Endothelial cell of umbilical vein (primary cell): ENCODE data around the gene SCAANT1. TPM values are rescaled to one million over a fixed set of nuclear protein-coding genes. Genes with fewer than 3 reads are reported as not detected.
A peak's percentile ranks its signal among the peaks of the same experiment; 100 is the strongest.

Experiments used
- BruUV-seq: library from RNA; stranded (reverse); fragments of 400-500 nt; replicated peaks from 2 replicates; lab custom pipeline; 2021; lab: Mats Ljungman, UMichigan
- CTCF ChIA-PET: fragments of 300-600, 350-600 bp; sonication (Branson Sonifier 250); formaldehyde crosslinking; loops from one replicate; lab custom pipeline; 2021; ENCODE audit warnings: antibody characterized with exemption, inconsistent platforms; lab: Charles Lee
- POLR2A ChIA-PET: fragments of 300-600, 350-600 bp; sonication (Branson Sonifier 250); formaldehyde crosslinking; loops from one replicate; lab custom pipeline; 2021; ENCODE audit warnings: antibody characterized with exemption, inconsistent platforms; lab: Charles Lee
- DNase-seq: peaks from one replicate; pipeline ENCODE4 v3.0.0-alpha.2; 2011; ENCODE audit warnings: low read depth, low spot score
- FAIRE-seq: peaks from 2 replicates; lab custom pipeline; 2011; peaks lifted over from hg19 to GRCh38; lab: Jason Lieb, UNC
- H2AFZ ChIP-seq: 2 replicates; pipeline ENCODE4 v1.6.0; 2012; ENCODE audit warnings: low read depth, low read length, control low read depth, inconsistent platforms
- H3K27ac ChIP-seq: 2 replicates; pipeline ENCODE4 v1.5.1; 2011; ENCODE audit warnings: low read depth, mild to moderate bottlenecking, control low read depth, low read length, moderate library complexity; ENCODE audit not compliant: insufficient read depth
- H3K27me3 ChIP-seq, 2 experiments: 2 replicates each; pipeline versions ENCODE4 v1.6.0 to v1.6.1; 2011; ENCODE audit warnings: low read length in 2 of 2, mixed read lengths in 1 of 2; ENCODE audit not compliant: control insufficient read depth in 2 of 2, insufficient read depth in 2 of 2
- H3K36me3 ChIP-seq, 2 experiments: 2 replicates in 1 of 2; 3 replicates in 1 of 2; pipeline ENCODE4 v1.5.1; 2011; ENCODE audit warnings: low read length in 2 of 2, mild to moderate bottlenecking in 1 of 2, moderate library complexity in 1 of 2; ENCODE audit not compliant: control insufficient read depth in 2 of 2, insufficient read depth in 2 of 2; ENCODE audit errors: extremely low read depth in 1 of 2
- H3K4me1 ChIP-seq: 3 replicates; pipeline ENCODE4 v1.5.1; 2011; ENCODE audit warnings: mild to moderate bottlenecking, low read length; ENCODE audit not compliant: control insufficient read depth, insufficient read depth; ENCODE audit errors: extremely low read depth
- H3K4me2 ChIP-seq: 2 replicates; pipeline ENCODE4 v1.6.1; 2011; ENCODE audit warnings: low read length, control low read depth, mixed read lengths; ENCODE audit not compliant: insufficient read depth
- H3K4me3 ChIP-seq, 3 experiments: fragments of 200-600 bp in 1 of 3; sonication (generic), shearing (Covaris generic) in 1 of 3; replicated peaks in 1 of 3; 2 replicates each; pipeline ENCODE4 v1.5.1; 2011 to 2016; ENCODE audit warnings: control low read depth in 3 of 3, low read length in 3 of 3, mild to moderate bottlenecking in 2 of 3, inconsistent platforms in 1 of 3, low read depth in 1 of 3, moderate library complexity in 1 of 3; ENCODE audit not compliant: insufficient read depth in 1 of 3
- H3K79me2 ChIP-seq: 2 replicates; pipeline ENCODE4 v1.6.0; 2012; ENCODE audit warnings: low read length, inconsistent platforms; ENCODE audit not compliant: control insufficient read depth, insufficient read depth
- H3K9ac ChIP-seq: replicated peaks from 2 replicates; pipeline ENCODE3; 2011; ENCODE audit warnings: low read length, control low read depth; ENCODE audit not compliant: insufficient read depth; ENCODE audit errors: extremely low read depth
- H3K9me1 ChIP-seq: replicated peaks from 3 replicates; pipeline ENCODE4 v1.6.0; 2011; ENCODE audit warnings: mild to moderate bottlenecking, low read length; ENCODE audit not compliant: control insufficient read depth, insufficient read depth; ENCODE audit errors: extremely low read depth
- H3K9me3 ChIP-seq: replicated peaks from 2 replicates; pipeline ENCODE4 v1.5.1; 2012; ENCODE audit warnings: low read length, inconsistent platforms; ENCODE audit not compliant: control insufficient read depth, insufficient read depth
- H4K20me1 ChIP-seq: replicated peaks from 2 replicates; pipeline ENCODE3; 2011; ENCODE audit warnings: mild to moderate bottlenecking, low read length; ENCODE audit not compliant: control insufficient read depth, insufficient read depth; ENCODE audit errors: extremely low read depth
- EZH2 ChIP-seq: IDR thresholded peaks from 2 replicates; pipeline ENCODE4 v1.6.1; 2012; ENCODE audit warnings: borderline replicate concordance, low read depth, mild to moderate bottlenecking, moderate library complexity, low read length, inconsistent platforms; ENCODE audit not compliant: severe bottlenecking
- FOS ChIP-seq: IDR thresholded peaks from 2 replicates; pipeline ENCODE4 v1.6.1; 2011; ENCODE audit warnings: mild to moderate bottlenecking, low read length, moderate library complexity, borderline replicate concordance; ENCODE audit not compliant: insufficient read depth
- JUN ChIP-seq: IDR thresholded peaks from 2 replicates; pipeline ENCODE4 v1.6.1; 2011; ENCODE audit warnings: borderline replicate concordance, low read depth; ENCODE audit not compliant: insufficient read length, insufficient read depth
- dilution Hi-C: fragments of 300-500 bp; cut with MboI; formaldehyde crosslinking; loops from one replicate; pipeline ENCODE4 v1.15.0; 2019; ENCODE audit warnings: low sequenced_read_pairs; ENCODE audit not compliant: extremely low pct_ligation_motif_present
- intact Hi-C: fragments of 100-400 bp; cut with micrococcal nuclease; formaldehyde crosslinking; loops from one replicate; pipeline ENCODE4 v1.10.0; 2022
- polyA plus RNA-seq, 4 experiments: library from polyadenylated mRNA; depleted of rRNA in 3 of 4; stranded (reverse) in 3 of 4; unstranded in 1 of 4; fragments of >200 nt; gene quantifications; 2 replicates each; pipeline versions ENCODE4 v1.2.1 to v1.2.3, GENCODE V29; 2011 to 2012; ENCODE audit warnings: missing spikeins in 1 of 4
- total RNA-seq: library from RNA; stranded (reverse); gene quantifications from 2 replicates; pipeline ENCODE4 v1.2.3, GENCODE V29; 2021
- TF ChIP-seq, protein P1 (sequence below), 2 donors: IDR thresholded peaks; 1 replicate in 1 of 2; 2 replicates in 1 of 2; pipeline ENCODE4 v1.5.1; 2011; ENCODE audit warnings: low read length in 2 of 2, mild to moderate bottlenecking in 2 of 2, moderate library complexity in 2 of 2, control low read depth in 1 of 2, inconsistent platforms in 1 of 2, low read depth in 1 of 2; ENCODE audit not compliant: insufficient read depth in 1 of 2; ENCODE audit errors: extremely low read depth in 1 of 2
- TF ChIP-seq, protein P2 (sequence below): IDR thresholded peaks from 2 replicates; pipeline ENCODE4 v1.6.1; 2011; ENCODE audit not compliant: insufficient read depth, insufficient read length

The SCAANT1 gene
- total and polyA plus RNA-seq, 2 donors (not counting 3 experiments of a cell fraction or from before 2014, with no cell fraction given) = not detected

GRCh38 chr3:63921741-63922482 lies 9.7 kb upstream of the SCAANT1 start:
- ChIA-PET POLR2A (no interaction called here), CTCF (no interaction called here)
- intact Hi-C loops = no loop called here
- TF ChIP-seq, protein P1, sequence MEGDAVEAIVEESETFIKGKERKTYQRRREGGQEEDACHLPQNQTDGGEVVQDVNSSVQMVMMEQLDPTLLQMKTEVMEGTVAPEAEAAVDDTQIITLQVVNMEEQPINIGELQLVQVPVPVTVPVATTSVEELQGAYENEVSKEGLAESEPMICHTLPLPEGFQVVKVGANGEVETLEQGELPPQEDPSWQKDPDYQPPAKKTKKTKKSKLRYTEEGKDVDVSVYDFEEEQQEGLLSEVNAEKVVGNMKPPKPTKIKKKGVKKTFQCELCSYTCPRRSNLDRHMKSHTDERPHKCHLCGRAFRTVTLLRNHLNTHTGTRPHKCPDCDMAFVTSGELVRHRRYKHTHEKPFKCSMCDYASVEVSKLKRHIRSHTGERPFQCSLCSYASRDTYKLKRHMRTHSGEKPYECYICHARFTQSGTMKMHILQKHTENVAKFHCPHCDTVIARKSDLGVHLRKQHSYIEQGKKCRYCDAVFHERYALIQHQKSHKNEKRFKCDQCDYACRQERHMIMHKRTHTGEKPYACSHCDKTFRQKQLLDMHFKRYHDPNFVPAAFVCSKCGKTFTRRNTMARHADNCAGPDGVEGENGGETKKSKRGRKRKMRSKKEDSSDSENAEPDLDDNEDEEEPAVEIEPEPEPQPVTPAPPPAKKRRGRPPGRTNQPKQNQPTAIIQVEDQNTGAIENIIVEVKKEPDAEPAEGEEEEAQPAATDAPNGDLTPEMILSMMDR (IDR thresholded peaks at IDR 0.05; ENCODE audit: extremely low read depth in 1 of 2, insufficient read depth in 1 of 2, low read depth in 1 of 2, low read length in 2 of 2) = no peak
- TF ChIP-seq EZH2 (no peak), FOS (no peak), JUN (no peak)
- TF ChIP-seq, protein P2, sequence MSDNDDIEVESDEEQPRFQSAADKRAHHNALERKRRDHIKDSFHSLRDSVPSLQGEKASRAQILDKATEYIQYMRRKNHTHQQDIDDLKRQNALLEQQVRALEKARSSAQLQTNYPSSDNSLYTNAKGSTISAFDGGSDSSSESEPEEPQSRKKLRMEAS = no peak
- FAIRE-seq (peak; percentile 15), DNase-seq (no peak)
- Histone ChIP-seq H3K9me3 (no peaks in the 10 kb centered on the region), H3K4me1 (no peaks in the 10 kb centered on the region), H3K27ac (no peak overlapping the region), H2AFZ (no peak overlapping the region), H4K20me1 (no peaks in the 10 kb centered on the region), H3K4me3 (no peak overlapping the region), H3K36me3 (peaks cover 8 to 18% of the 10 kb centered on the region in 2 experiments), H3K4me2 (no peak overlapping the region), H3K79me2 (peaks cover 41% of the 10 kb centered on the region), H3K9me1 (no peaks in the 10 kb centered on the region), H3K9ac (no peak overlapping the region), H3K27me3 (no peaks in the 10 kb centered on the region)
- dilution Hi-C loops = no loop called here
- no TSS peak for BruUV-seq
